Hematopoietic multipotent progenitor cell treated with erythropoietin and hydrocortisone succinate and interleukin-3 and kit ligand, for 6 days (in vitro differentiated cells): ENCODE data around the gene PIEZO1.

Experiments used
- DNase-seq: peaks from one replicate; pipeline ENCODE4 v3.0.0-alpha.2; 2015

Gene PIEZO1

DNA sequence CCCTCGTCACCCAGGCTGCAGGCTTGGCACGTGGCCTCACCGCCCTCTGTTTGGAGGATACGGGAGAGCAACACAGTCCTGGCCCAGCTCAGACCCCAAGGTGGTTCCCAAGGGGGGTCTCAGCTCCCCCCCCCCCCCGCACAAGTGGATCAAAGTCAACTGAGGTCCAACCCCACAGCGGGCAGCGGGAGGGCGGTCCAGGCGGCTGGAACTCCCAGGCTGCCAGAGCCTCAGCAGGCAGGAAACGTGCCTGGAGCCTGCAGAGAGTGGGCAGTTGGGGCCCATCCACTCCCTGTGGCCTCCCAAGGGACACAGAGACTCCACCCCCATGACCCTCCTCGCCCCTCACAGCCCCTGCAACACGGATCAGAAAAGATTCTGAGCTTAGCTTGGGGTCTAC is 36.7 kb downstream of the PIEZO1 start:
- DNase-seq, result no peak

DNA sequence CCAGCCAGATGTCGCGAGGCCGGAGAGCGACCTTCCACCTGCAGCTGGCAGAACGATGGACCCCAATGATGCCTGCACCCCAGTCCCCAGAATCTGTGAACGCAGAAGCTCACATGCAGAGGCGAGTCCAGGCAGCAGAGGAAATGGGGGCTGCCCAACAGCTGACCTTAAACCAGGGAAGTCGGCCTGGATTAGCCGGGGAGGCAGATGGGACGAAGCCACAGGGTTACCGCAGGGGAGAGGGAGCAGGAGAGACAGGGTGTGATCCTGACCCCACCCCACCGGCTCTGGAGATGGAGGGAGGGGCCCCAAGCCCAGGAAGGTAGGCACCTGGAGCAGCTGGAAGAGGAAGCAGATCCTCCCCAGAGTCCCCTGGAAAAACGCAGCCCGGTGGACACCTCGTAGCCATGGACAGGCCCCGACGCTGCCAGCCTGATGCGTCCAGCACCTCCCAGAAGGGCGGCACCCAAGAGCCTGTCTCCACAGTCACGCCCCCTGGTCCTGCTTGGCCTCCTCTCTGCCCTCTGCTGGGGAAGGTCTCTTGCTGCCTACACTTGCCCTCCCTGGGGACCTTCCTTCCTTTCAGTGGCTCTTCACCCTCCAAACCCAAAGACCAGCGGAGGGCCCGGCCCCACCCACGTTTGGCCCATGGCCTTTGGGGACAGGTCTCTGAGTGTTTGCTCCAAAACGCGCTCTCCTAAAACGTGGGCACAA is 37.3 kb downstream of the PIEZO1 start:
- peak; percentile 94 for DNase-seq

DNA sequence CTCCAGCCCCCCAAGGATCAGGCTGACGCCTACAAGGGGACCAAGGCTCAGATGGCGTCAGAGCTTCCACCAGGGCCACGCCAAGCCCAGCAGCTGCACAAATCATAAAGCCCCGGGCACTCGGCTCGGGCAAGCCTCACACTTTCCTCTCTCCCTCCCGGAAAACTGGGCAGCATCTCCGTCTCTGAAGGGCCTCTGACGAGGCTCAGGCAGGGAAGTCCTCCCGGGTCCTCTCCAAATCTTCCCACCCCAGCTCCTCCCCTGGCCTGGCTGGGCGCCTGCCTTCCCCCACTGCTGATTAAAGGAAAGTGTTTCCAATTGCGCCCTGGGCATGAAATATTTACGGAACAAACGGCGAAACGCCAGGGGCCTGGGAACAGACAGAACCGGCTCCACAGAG is 38.5 kb downstream of the PIEZO1 start:
- DNase-seq, result no peak

DNA sequence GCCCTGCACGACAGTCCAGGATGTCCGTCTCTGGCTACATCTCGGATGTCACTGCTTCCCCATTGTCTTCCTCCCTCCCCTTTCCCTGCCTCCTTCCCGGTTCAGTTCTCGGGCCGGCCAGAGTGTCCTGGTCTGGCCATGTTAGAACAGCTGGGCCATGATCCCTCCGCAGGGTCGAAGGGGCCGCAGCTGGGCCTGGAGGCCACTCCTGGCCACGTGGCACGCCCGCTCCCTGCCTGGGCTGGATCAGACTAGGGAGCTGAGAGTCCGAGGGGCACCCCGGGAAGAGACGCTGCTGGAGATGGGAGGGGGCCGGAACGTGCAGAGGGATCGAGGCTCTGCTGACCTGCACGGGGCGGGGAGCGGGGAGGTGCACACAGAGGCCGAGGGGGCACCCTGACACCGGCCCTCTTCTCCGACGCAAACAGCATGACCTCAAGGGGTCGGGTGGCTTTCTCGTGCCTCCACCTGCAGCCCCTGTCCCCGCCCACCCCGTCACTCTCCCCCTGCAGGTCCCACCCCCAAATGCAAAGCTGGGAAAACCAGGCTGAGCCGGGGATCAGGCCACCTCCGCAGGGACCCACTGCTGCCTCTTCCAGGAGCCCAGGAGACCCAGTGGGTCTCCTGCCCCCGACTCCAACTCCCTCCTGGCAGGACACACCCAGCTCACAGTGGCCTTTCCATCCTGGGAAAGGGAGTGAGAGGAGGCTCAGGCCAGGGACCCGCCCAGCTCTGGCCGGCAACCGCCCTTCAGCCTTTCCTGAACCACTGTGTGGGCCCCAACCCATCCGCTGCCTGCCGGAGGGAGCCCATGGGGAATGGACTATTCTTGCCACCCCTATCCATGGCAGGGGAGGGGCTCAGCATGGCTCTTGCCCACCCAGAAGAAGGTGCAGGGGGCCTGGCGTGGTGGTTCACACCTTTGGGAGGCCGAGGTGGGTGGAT is 40.2 kb downstream of the PIEZO1 start:
- DNase-seq, result no peak

DNA sequence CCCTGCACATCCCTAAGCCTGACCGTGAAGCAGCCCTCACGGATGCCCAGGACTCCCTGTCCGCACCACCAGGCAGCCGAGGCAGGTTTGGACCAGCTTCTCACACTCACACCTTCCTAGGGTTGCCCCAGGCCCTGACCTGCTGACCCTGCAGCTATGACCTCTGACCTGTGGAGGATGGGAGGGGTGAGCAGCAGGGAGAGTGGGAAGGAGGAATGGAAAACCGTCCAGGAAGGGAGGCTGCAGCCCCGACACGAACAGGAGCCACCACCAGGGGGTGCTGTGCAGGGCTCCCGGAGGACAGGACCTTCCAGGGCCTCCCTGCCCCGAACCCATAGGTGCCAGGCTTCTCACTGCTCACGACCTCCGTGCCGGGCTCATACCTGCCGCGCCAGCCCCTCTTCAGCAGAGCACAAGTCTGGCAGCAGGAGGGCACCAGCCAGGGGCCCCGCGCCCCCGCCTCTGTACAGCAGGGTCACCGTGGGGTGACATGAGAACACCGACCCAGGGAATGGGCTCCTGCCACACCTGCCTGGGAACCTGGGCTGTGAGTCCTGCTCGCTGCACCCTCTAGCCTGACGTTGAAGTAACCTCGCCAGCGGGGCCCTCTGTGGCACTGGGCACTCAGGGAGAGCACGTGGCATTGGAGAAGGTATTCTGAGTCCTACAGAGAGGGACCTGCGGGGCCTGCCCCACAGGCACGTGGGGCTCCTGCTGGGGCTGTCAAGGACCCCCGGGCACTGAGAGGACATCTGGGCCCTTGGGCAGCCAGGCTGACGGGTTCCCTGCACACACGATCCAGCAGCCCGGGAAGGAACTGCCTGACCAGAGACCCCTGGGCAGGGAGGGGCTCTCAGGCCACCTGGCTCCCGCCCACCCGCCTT is 41.1 kb downstream of the PIEZO1 start:
- peak; percentile 80 for DNase-seq

DNA sequence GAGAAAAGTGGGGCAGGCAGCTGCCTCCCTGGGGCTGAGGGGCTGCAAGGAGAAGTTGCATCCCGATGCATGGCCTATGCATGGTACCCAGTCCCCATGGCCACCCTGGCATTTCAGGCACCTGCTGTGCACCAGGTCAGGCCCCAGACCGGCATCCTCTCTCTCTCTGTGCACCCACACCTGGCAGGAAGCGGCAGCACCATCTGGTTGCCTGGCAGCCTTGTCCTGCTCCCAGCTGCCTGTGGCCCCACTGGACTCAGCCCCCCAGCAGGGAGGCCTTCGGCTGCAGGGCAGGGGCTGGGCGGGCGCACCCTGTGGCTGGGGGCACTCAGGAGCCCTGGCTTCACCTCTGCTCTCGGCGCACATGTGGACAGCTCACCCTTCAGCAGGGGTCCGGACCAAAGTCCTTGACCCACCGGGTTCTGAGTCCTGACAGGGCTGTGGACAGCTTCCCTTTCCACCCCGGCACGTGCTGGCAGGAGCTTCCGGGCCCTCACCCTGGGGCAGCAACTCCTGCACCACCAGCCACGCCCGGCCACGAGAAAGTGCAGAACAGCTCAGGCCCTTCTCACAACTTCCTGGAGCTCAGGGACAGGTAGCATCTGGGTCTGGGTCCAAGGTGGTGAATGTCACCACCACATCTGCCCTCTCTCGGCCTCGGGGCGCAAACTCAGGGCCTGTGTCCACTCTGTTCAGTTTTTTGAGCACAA is 42.0 kb downstream of the PIEZO1 start:
- DNase-seq, result no peak

DNA sequence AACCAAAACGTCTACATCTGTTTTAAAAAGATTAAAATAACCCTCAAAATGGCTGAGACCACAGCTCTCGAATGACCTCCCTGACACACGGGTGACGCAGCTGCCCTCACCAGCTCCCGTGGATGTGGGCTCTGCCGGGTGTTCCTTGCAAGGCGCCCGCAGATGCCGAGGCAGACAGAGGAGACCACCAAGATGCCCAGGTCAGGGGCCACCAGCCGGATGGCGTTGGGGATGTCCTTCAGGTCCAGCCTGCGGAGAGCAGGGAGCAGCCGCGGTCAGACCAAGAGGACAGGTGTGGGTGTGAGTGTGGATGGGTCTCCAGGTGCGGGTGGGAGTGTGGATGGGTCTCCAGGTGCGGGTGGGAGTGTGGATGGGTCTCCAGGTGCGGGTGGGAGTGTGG is 43.7 kb downstream of the PIEZO1 start:
- DNase-seq, result no peak

DNA sequence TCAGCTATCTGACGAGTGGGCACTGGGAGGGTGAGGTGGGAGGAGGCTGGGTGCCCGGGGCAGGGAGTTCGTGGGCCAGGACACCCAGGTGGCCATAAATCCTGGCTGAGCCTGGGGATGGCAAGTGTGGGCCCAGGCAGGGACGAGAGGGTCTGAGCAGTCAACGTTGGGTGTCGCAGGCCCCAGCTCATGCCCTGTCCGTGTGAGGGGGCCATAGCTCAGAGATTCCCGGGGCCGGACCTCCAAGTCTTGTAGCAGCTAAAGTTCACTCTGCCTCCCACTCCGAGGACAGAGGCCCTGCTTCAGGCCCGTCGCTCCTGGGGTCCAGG is 44.3 kb downstream of the PIEZO1 start:
- no peak for DNase-seq

DNA sequence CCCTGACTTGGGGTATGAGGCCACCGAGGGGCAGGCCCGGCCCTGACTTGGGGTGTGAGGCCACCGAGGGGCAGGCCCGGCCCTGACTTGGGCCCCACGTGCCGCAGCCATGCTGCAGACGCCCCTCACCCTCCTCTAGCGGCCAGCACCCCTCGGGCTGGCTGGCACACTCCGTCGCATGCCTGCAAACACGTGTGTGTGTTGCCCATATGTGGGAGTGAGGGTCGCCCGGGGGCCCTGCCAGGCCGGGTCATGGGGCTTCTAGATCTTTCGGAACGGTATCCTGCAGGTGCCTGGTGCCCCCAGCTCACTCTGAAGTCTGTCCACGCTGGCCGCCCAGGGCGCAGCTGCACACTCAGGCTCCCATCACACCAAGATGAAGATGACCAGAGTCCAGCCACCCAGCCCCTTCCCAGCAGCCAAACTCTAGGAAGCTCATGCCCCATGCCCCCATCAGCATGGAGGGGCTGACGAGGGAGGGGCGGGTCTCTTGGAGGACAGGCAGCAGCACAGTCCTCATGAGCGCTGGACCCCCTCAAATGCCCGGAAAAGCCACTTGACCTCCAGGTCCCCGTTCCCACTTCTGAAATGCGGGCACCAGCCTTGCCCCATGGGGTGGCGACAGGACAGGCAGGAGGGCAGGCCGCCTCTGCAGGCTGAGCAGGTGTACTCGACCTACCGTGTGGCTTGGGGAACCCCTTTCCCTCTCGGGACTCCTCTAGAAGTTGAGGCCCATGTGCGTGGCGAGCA is 44.9 kb downstream of the PIEZO1 start:
- no peak for DNase-seq

DNA sequence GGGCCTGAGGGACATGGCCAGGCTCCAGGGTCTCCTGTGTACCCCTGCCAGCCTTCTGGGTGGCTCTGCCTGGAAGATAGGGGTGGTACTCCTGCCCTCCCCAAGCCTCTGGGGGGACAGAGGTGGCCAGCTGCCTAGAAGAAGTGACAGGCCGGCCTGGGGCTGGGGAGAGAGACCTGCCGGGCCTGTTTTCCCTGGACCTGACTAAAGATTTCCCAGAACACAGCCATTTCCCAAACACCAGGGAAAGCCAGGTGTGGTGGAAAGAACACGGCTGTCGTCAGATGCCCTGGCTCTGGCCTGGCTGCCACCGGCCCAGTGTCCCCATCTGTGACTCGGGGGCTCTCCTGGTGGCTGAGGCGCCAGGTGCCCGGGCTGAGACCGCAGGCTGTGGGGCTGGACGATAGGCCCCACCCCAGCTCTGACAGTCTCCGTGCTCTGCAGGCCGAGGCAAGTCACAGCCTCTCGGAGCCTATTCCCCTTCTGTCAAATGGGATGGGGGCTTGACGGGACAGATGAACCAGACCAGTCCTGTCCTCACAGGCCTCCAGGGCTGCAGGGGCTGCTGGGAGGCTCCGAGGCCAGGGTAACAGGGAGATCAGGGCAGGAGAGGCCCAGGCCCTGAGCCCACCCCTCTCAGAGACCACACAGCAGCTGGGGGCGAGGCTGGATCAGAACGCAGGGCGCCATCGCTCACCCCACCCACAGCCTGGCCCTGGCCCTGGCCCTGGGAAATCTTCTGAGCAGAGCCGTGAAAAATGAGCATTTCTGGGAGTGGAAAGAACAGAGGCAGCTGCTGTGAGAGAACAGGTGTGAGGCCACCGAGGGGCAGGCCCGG is 45.7 kb downstream of the PIEZO1 start:
- DNase-seq, result no peak

DNA sequence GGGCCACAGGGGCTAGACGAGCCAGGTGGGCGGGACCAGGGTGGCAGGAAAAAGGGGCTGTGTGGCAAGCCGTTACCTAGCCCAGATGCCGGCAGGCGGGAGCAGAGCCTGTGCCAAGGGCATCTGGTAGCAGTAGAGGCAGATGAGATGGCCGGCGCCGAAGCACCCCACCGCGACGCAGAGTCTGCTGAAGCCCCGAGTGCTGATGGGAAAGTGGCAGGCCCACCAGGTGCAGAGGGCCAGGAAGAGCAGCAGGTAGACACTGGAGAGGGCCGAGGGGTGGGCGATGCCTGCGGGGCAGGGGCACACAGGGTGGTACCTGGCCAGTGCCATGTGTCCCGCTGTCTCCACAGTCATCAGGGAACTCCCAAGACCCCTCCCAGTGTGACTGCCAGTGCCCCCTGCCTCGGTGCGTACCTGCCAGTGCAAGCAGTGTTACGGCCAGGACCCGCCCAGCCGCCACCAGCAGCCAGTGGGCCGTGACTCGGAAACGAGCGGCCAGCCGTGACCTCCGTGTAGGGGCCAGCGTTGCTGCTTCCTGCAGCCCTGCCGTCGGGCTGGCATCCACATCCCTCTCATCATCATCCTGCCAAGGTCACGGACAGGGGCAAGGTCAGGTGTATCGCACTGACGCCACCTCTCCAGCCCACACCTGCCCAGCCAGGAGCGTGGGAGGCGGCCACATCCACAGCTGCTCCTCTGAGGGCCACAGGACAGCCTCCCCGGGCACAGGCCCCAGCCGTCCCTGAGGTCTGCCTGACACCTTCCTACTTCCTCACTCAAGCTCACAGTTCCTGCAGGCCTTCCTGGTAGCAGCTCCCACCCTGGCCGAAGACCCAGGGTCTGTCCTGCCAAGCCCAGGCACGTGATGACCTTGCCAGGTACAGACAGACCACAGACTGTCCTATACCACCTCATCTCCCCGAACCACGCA is 46.6 kb downstream of the PIEZO1 start:
- no peak for DNase-seq

DNA sequence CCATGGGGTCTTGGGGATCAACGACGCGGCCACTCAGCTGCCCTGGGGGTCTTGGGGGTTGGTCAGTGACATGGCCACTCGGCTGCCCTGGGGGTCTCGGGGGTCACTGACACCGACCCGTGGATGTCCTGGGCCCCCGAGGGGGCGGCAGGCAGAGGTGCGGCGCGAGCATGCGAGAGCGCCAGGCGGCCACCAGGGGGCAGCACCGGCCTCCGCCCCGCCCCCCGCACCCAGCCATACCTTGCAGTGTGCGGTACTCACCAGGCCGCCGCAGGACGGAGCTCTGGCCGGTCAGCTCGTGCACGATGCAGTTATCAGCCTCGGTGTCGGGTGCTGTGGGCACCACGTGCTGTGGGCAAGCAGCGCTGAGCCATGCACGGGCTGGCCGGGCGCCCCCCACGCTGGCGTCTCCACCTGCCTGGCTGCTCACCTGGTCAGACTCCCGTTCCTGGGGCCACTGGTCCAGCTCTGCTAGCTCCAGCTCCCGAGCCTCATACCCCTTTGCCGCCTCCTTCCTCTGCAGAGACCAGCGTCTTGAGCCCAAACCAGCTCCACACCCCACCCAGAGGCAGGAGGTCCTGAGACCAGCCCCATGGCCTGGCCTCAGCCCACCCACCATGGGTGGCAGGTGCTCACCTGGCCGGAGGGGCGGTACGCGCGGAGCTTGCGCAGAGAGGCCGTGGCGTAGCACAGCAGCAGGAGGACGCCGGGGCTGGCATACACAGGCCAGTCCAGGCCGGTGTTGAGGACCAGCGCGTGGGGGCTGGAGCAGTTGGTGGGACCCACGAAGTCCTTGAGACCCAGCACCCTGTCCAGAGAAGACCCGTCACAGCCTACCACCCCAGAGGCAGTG is 47.5 kb downstream of the PIEZO1 start:
- DNase-seq, result peak; percentile 94

DNA sequence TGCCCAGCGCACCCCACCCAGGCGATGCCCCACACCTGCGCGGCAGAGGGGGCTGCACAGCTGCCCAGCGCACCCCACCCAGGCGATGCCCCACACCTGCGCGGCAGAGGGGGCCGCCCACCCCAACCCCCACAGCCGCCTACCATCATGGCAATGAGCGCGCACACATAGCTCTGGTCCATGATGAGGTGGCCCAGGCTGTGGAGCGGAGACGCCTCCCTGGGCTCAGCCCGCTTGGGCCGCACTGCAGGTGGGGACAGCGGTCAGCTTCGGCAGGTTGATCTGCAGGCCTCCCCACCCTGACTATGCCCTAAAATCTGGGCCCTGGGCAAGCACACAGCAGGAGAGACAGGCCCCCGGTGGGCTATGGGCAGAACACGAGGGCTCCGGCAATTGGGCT is 48.5 kb downstream of the PIEZO1 start:
- no peak for DNase-seq

DNA sequence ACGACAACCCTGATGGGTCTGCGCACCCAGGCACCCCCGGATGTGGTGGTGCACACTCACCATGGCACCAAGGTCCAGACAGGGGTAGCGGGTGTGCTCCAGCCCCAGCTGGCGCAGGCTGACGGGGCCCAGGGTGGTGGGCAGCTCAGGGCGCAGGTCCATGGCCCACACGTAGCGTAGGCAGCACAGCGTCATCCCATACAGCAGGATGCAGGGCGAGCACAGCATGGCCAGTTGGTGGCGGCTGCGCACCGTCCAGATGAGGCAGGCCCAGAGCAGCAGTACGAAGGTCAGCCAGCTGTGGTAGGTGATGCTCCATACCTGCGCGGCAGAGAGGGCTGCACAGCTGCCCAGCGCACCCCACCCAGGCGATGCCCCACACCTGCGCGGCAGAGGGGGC is 48.9 kb downstream of the PIEZO1 start:
- DNase-seq, result no peak

DNA sequence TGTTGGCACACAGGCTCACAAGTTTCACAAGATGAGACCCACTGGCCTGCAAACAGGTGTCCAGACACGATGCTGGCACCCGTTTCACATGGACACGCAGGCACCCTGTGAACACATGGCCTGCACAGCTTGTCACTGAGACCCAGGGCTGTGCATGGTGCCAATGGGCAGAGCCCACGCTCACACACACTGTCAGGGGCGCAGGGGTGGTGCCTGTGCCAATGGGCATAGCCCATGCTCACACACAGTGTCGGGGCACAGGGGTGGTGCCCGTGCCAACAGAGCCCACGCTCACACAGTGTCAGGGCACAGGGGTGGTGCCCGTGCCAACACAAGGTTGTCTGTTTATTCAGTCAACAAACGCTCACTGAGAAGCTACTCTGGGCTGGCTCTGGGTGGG is 49.4 kb downstream of the PIEZO1 start:
- DNase-seq, result no peak

DNA sequence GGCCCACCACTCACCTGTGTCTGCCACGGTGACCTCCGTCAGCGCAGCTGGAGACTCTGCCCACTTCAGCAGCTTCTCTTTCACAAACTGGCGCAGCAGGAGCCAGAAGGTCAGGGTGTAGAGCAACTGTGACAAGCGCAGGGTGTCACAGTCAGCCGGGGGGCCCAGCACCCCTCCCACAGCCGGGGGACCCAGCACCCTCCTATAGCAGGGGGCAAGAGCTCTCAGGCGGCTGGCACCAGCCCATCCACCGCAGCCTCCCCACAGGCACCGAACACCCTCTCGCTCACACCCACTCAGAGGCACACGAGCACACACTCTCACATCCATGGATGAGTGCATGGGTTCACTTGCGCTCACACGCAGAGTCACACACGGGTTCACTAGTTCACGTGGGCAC is 49.9 kb downstream of the PIEZO1 start:
- no peak for DNase-seq

DNA sequence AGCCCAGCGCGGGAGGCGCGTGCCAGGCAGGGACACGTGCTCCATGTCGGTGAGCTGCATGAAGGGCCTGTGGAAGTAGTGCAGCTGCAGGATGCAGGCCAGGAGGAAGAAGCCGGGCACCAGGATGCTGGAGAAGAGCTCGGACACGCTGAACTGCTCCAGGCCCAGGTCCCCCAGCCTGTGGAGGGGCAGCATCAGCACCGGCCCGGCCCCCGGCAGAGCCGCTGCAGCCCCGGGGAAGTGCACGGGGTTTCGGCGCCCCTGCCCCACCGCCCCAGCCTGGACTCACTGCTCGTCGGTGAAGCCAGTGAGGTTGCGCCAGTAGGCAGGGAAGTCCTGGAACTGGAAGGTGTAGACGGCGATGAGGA is 50.7 kb downstream of the PIEZO1 start:
- DNase-seq, result no peak

DNA sequence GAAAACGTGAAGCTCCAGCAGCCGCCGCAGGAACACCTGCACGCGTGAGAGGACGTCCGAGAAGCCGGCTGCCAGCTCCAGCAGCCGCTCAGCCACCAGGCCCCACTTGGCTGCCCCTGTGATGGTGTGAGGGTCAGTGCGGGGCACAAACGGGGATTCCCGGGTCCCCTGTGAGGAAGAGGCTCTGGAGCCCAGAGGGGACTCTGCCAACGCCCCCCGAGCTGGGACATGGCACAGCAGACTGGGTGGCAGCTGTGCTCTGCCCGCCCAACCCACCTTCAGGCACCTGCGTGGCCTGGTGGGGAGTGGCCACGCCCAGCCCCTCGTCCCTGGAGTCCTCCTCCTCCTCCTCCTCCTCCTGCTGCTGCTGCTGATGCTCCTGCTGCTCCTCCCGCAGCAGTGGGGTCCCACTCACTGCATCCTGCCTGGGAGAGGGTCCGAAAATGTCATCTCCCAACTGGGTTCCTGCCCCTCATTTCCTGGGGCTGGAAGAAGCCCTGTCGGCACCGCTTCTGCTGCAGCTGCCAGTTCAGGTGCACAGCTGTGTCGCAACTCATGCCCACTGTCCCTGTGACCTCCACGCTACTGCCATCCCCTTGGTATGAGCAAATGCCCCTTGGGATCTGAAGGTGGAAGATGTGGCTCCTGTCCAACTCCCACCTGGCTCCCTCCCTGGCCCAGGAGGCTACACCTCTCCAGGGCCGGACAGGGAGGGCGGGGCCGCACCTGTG is 51.2 kb downstream of the PIEZO1 start:
- no peak for DNase-seq
